ENCODE data around the gene SCIN.
"Not testable (repeated sequence)": the region's sequence is repeated elsewhere in the genome, so short reads cannot be mapped to it uniquely, and the experiment has no call there.

Gene SCIN

DNA sequence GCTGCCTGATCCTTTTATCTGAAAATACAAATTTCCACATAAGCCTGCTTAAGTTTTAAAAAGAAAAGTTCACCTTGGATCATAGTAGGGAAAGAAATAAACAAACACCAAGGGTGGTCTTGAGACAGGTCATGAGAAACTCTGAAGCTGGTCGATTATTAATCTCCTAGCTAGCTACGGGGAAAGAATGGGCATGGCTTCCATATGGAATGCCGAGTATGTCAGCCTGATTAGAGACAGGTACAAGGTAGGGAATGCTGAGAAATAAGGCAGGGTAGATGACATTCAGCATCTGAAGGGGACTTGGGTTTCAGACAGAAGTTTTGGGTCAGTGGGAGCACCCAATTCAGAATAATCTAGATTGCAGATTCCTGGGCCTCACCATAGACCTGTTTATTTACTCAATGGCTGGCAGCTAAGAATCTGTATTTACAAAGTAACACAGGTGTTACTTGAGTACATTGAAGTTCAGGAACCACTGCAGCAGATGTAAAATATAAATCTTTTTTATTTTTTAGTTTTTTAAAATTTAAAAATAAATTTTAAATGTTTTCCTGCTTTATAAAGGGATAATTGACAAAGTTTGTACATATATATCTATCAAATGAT lies 49.0 kb downstream of the SCIN start:
- DNase-seq (ENCODE audit: low read depth): no peak

DNA sequence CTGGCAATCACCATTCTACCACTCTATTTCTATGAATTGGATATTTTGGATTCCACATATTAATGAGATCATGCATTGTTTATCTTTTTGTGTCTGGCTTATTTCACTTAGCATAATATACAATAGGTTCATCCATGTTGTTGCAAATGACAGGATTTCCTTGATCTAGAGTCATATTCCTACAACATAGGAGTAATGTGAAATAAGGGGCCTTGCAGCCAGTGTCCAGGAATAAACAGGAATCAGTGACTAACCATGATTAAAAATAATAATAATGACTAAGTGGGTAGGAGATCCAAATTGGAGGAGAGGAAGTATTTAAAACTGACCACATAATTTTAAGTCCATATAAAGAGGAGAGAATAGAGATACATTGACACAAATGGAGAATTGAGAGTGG lies 49.9 kb downstream of the SCIN start:
- DNase-seq (ENCODE audit: low read depth): no peak

- no peak for DNase-seq (ENCODE audit: low read depth)
Measured at GRCh38 chr7:12623223-12623622, 52.7 kb downstream of the SCIN start.

- DNase-seq (ENCODE audit: low read depth): no peak
Measured at GRCh38 chr7:12623885-12624498, 53.5 kb downstream of the SCIN start.

DNA sequence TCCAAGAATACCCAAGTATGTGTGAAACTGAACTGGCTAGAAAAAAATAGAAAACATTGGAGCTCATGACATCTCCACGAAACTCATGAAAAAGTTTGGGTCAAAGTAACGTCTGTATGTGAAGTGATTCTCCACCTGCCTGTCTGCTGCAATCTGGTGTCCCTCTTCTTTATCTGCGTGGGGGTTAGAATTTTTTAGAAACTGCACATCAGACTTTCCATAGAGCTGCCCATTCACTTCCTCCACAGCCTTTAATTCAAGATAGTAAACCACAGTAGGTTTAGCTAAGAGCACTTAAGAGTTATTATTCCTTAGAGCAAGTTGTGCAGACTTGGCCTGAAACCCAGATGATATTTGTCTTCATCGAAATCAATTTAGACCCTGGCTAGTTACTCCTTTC lies 55.3 kb downstream of the SCIN start:
- DNase-seq (ENCODE audit: low read depth): no peak

- no peak for DNase-seq (ENCODE audit: low read depth)
Measured at GRCh38 chr7:12629816-12630512, 59.4 kb downstream of the SCIN start.

- no peak for DNase-seq (ENCODE audit: low read depth)
Measured at GRCh38 chr7:12630513-12630819, 59.9 kb downstream of the SCIN start.

DNA sequence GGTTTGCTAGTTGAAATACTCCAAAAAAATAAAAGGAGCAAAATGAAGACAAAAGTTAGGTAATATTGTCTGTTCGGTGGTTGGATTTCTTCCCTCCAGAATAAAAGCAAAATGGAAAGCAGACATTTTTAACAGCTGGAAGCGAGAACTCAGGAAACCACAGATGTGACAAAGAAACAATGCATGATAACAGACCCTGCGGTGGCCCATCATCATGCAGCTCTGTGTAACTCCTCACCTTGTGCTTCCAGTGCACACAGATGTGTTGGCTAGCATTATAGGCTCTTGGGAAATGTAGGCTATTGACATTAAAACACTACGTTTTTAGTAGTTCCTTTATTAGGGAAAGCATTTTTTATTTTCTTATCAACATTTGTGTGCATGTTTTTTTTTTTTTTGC lies 63.1 kb downstream of the SCIN start:
- DNase-seq (ENCODE audit: low read depth): no peak

DNA sequence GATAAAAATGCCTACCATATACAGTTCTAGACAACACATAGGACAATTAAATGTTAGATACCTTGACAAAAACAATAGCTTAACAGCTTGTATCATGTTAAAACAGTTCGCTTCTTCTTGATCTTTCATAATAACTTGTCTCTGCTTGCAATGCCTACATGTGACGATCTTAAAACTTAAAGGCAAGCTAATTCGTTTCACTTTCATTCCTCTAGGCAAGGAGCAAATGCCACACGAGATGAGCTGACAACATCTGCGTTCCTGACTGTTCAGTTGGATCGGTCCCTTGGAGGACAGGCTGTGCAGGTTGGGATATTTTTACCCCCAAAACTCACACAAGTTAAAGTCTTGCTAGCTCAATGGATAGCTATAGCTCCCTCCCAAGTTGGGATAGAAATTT lies 65.3 kb downstream of the SCIN start:
- DNase-seq (ENCODE audit: low read depth): no peak

GRCh38 chr7:12637328-12637727 lies 66.8 kb downstream of the SCIN start:
- no peak for DNase-seq (ENCODE audit: low read depth)

DNA sequence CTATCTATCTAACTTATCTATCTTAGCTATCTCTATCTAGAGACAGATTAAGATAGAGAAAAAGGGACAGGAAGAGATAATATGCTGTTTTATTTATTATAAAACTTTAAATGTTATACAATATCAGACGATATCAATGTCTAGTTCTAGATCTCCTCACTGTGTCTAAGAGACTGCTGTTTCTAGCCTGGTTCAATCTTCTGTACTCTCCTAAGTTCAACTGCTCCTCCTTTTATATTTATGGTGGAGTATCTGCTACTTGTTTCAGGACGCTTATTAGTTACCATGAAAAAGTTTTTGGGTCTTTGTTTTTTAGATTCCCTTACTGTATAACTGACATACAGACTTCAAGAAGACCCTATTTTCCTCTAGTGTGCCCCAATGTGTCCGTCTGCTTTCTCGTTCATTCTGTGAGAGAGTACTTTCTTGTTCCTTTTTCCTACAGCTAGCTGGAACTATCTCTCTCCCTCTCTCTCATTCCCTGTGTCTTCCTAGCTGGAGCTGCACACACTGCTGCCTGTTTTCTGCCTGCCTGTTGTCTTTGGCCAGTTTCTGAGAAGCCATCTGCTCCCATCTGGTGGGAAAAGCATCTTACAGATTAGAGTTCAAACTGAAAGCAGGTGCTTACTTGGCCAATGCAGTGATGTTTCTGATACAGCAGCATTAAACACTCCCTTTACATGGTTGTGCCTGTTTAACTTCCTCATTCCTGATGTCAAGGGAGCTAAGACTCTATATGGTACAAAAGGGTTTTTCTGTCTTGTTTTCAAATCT lies 67.5 kb downstream of the SCIN start:
- no peak for DNase-seq (ENCODE audit: low read depth)

- no peak for DNase-seq (ENCODE audit: low read depth)
Measured at GRCh38 chr7:12638851-12639456, 68.4 kb downstream of the SCIN start.

- DNase-seq (ENCODE audit: low read depth): no peak
Measured at GRCh38 chr7:12640299-12641096, 70.0 kb downstream of the SCIN start.

DNA sequence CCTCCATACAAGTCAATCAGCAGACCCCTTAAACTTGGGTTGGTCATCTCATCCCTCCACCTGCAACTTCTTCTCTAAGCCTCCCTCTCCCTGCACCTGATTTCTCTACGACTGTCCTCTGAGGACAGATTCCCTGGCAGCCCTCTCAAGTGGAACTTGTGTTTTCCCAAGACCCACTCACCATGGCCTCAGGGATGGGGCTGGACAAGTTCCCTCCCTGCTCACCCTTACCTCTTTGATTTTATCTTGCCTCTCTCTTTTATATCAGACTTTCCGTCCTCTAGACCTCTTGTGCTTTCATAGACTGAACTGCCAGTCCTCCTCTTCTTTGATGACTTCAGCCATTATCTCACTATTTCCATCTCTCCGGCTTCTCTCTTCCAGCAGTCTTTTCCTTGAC lies 70.7 kb downstream of the SCIN start:
- DNase-seq (ENCODE audit: low read depth): no peak

- no peak for DNase-seq (ENCODE audit: low read depth)
Measured at GRCh38 chr7:12642508-12642907, 72.0 kb downstream of the SCIN start.

DNA sequence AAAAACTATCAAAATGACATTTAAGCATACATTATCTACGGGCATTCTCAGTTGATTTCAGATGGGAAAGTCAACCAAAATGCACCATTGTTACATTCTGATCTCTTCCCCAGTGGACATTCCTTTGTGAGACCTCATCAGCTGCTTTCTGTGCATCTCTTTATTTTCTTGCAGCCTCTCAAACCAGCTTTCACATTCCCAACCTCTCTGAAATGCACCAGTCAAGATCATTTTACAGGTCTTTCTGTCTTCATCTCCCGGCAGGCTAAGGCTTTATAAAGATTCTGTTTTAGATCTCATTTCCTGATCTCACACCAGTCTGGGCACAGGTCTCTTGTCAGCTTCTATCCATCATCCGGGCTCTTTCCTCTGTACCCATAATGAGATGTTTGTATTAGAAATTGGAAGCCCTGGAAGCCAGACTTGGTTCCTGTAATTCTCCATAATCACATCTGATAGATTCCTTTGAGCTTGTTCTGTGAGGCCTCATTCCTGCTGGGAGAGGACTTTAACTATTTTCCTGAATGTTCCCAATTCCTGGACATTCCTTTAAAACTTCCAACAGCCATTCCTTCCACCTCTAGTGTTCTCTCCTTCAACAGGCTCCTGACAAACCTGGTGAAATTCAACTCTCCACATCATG lies 72.6 kb downstream of the SCIN start:
- DNase-seq (ENCODE audit: low read depth): no peak

DNA sequence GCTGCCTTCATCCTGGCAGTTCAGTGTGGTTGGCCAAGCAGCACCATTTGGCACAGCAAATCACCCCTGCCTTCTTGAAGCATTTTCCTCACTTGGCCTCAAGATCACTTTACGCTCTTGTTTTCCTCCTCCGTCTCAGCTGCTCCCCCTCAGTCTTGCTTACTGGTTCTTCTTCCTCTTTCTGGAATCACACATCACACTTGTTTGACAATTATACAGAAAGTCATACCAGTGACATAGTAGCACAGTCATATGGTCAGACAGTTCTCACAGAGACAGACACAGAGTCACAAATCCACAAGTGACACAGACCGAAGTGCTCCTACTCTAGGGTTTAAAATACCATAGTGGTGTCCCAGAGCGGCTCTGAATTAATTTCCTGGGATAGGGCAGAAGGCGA lies 73.1 kb downstream of the SCIN start:
- DNase-seq (ENCODE audit: low read depth): no peak

DNA sequence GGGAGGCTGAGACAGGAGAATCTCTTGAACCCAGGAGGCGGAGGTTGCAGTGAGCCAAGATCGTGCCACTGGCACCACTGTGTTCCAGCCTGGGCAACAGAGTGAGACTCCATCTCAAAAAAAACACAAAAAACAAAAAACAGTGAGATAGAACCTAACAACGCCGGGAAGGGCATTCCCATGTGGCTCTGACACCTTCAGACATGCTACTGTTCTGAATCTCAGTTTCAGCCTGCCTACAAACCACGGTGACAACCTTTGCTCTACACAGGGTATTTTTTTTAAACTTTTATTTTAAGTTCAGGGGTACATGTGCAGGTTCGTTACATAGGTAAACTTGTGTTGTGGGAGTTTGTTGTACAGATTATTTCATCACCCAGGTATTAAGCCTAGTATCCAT lies 74.7 kb downstream of the SCIN start:
- DNase-seq (ENCODE audit: low read depth): not testable (repeated sequence)

DNA sequence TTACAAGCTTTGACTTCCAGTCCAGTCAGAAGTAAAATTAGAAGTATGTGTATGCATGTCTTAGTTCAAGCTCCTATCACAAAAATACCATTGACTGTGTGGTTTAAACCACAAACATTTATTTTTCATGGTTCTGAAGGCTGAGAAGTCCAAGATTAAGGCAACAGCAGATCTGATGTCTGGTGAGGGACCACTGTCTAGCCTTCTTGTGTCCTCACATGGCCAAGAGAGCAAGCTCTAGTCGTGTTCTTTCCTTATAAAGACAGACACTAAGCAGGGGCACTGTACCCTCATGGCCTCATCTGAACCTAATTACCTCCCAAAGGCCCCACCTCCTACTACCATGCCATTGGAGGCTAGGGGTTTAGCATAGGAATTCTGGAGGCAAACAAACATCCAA lies 75.6 kb downstream of the SCIN start:
- no peak for DNase-seq (ENCODE audit: low read depth)

DNA sequence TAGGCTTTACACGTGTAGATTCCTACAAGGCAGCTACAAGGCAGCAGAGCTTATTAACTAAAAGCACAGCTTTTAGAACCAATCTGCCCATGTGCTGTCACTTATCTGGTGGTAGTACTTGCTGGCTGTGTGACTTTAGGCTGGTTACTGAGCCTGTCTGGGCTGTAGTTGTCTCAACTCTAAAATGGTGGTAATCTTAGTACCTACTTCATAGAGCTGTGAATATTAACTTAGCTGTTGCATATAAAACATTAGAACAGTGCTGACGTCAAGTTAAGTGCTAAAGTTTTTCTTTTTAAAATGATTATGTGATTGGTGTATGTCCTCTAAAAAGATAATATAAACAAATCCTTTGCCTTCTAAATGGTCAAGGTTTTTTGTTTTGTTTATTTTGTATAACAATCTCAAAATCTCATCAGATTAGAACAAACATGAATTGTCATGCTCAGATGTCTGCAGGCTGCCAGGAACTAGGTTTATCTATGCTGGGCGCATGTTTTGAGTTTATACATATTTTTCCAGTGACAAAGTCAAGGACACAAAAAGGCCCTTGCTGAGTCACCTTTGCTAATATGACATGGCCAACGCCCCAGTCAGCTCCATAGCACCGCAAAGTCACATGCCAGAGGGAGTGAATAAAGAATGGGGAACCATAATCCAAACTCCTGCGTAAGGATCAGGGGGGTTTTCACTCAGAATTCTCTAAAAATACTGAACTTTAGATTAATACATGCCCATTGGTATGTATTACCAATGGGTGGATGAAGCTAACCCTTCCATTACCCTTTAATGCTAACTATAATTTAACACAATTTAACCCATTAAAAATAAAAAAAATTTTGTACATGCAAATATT lies 77.1 kb downstream of the SCIN start:
- DNase-seq (ENCODE audit: low read depth): no peak

All from activated T-cell treated with anti-CD3 and anti-CD28 coated beads for 1 hour (primary cell).